GM12874 (cell line): ENCODE data around the gene RABL6.

Experiments
- CTCF ChIP-seq: IDR thresholded peaks from 2 replicates; pipeline ENCODE4 v1.5.1; 2011; ENCODE audit warnings: low read depth, mild to moderate bottlenecking, control low read depth, low read length, moderate library complexity; ENCODE audit not compliant: insufficient read depth

The RABL6 gene

DNA sequence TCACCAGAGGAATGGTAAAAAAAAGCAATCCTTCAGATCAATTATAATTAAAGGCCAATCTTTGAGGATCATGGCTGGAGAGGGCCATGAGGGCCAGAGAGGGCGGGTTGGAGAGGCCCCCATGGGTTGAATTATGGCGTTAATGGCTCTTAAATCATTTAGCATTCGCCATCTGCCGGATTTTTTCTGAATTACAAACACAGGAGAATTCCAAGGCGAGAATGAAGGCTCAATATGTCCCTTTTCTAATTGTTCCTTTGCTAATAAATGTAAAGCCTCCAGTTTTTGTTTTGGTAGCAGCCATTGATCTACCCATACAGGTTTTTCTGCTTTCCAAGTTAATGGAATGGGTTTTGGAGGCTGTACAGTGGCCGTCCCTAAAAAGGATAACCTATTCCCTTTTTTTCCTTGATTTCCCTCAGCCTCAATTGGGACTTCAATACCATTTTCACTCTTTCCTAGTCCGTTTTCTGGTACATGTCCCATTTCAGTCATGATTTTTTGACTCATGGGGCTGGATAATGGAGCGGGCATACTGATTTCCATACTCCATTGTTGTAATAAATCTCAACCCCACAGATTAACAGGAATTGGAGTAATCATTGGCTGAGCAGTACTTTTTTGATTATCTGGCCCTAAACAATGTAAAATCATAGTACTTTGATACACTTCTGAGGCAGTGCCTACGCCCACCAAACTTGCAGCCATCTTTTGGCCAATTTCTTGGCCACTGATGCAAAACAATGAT, 23.3 kb upstream of the RABL6 start:
- peak; percentile 30 for TF ChIP-seq CTCF

DNA sequence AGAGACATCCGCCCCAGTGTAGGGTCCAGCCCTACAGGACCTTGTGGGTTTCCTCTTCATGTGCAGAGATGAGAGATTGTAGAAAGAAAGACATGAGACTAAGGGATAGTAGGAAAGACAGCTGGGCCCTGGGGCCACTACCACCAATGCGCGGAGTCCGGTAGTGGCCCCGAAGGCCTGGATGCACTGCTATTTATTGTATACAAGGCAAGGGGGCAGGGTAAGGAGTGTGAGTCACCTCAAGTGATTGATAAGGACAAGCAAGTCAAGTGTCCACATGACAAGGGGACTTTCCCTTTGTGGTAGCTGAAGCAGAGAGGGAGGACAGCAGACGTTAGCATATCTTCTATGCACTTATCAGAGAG, 22.8 kb upstream of the RABL6 start:
- no peak for TF ChIP-seq CTCF

DNA sequence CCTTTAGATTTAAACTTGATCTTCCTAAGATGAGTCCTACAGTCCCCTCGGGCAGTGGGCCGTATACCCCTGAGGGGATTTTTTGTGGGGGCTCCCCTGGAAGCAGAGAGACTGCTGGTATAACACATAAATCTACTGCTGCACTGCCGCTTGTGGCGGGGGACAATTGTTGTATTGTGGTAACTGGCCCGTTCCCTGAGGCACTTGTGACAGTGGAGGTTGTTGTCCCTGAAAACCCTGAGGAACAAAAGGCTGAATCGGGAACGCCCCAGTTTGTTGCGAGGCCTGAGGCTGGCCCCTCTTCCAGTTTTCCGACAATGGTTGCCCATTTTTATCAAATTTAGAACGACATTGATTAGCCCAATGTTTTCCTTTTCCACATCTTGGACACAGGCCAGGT, 21.3 kb upstream of the RABL6 start:
- no peak for TF ChIP-seq CTCF

- TF ChIP-seq CTCF = peak; percentile 74
These were observed 19.9 kb upstream of the RABL6 start for GRCh38 chr9:136787690-136788400.

- no peak for TF ChIP-seq CTCF
These were observed 18.2 kb upstream of the RABL6 start for GRCh38 chr9:136789523-136789937.

DNA sequence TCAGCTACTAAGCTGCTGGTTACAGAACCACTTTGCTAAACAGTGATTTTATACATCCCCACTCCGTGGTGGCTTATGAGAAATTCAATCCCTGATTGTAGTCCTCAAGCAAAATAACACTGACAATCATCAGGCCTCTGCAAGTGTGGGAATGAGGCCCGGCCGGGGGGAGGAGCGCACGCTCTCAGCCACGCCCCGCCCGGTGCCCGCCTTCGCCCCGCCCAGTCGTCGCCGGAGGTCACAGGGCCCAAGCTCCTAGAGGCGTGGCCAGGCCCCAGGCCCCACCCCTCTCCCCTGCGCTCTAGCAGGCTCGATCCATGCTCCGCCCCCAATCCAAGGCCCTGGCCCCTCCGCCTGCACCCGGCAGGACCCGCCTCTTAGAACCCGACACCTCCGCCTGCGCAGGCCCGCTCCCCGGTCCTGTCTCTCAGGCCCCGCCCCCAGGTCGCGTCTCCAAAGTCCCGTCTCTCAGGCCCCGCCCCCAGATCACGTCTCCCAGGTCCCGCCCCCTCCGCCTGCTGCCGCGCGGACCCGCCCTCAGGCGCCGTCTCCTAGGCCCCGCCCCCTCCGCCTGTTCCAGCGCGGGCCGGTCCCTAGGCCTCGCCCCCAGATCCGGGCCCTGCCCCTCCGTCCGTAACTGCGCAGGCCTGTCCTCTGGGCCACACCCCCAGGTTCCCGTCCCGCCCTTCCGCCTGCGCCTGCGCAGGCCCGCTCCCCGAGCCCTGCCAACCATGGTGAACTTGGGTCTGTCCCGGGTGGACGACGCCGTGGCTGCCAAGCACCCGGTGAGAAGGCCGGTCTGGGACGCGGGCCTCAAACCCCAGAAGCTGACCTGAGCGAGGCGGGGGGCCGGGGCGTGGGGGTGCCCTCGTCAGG, 16.9 kb upstream of the RABL6 start, which contains the start of gene TMEM141:
TMEM141 (plus strand) TSS at position 705 of the 876 bp plus-strand sequence; CDS start at position 732, 27 bp downstream.
- no peak for TF ChIP-seq CTCF

GRCh38 chr9:136791516-136792276, 16.1 kb upstream of the RABL6 start:
- TF ChIP-seq CTCF = peak; percentile 97
